ENCODE data around the gene SSH2.

The SSH2 gene

GRCh38 chr17:29846298-29846697 is 83.7 kb downstream of the SSH2 start:
- Histone ChIP-seq H3K79me2 (ENCODE audit: low read length) (no peaks in the 10 kb centered on the region), H3K9ac (ENCODE audit: low read length) (no peak overlapping the region), H3K27me3 (ENCODE audit: low read depth, low read length) (no peaks in the 10 kb centered on the region)

GRCh38 chr17:29844339-29845048 is 85.5 kb downstream of the SSH2 start:
- Histone ChIP-seq H2AFZ (ENCODE audit: low read depth, low read length) (no peak overlapping the region), H3K9me3 (ENCODE audit: insufficient read depth, low read length) (no peaks in the 10 kb centered on the region), H3K4me2 (ENCODE audit: low read length) (no peak overlapping the region), H3K36me3 (replicated peaks; ENCODE audit: low read depth, low read length) (peaks cover 4% of the 10 kb centered on the region), H3K4me1 (ENCODE audit: low read length) (peaks cover 9% of the 10 kb centered on the region), H3K4me3 (ENCODE audit: low read length) (no peak overlapping the region), H3K9ac (ENCODE audit: low read length) (no peak overlapping the region), H3K27me3 (ENCODE audit: low read depth, low read length) (no peaks in the 10 kb centered on the region), H3K27ac (ENCODE audit: low read length) (no peak overlapping the region), H4K20me1 (ENCODE audit: insufficient read depth, low read length) (no peaks in the 10 kb centered on the region), H3K79me2 (ENCODE audit: low read length) (no peaks in the 10 kb centered on the region)
- TF ChIP-seq EZH2phosphoT487 (IDR thresholded peaks at IDR 0.05; ENCODE audit: low read depth) (no peak), CTCF (IDR thresholded peaks at IDR 0.05; ENCODE audit: low read depth, low read length) (no peak)

More at GRCh38 chr17:29846298-29846697, 83.7 kb downstream of the SSH2 start:
- Histone ChIP-seq H2AFZ (ENCODE audit: low read depth, low read length) (no peak overlapping the region), H3K27ac (ENCODE audit: low read length) (no peak overlapping the region), H3K4me1 (ENCODE audit: low read length) (peaks cover 22% of the 10 kb centered on the region), H3K36me3 (replicated peaks; ENCODE audit: low read depth, low read length) (peaks cover 4% of the 10 kb centered on the region), H3K9me3 (ENCODE audit: insufficient read depth, low read length) (no peaks in the 10 kb centered on the region), H3K4me2 (ENCODE audit: low read length) (no peak overlapping the region), H4K20me1 (ENCODE audit: insufficient read depth, low read length) (no peaks in the 10 kb centered on the region), H3K4me3 (ENCODE audit: low read length) (no peak overlapping the region)
- TF ChIP-seq CTCF (IDR thresholded peaks at IDR 0.05; ENCODE audit: low read depth, low read length) (no peak), EZH2phosphoT487 (IDR thresholded peaks at IDR 0.05; ENCODE audit: low read depth) (no peak)

- no peak overlapping the region for H3K4me2 ChIP-seq (ENCODE audit: low read length)
- no peak overlapping the region for H3K9ac ChIP-seq (ENCODE audit: low read length)
- H3K79me2 ChIP-seq (ENCODE audit: low read length) = no peaks in the 10 kb centered on the region
- no peaks in the 10 kb centered on the region for H3K36me3 ChIP-seq (replicated peaks; ENCODE audit: low read depth, low read length)
- no peak overlapping the region for H2AFZ ChIP-seq (ENCODE audit: low read depth, low read length)
- H3K9me3 ChIP-seq (ENCODE audit: insufficient read depth, low read length) = no peaks in the 10 kb centered on the region
- no peak overlapping the region for H3K27ac ChIP-seq (ENCODE audit: low read length)
- H3K4me3 ChIP-seq (ENCODE audit: low read length) = no peak overlapping the region
- no peaks in the 10 kb centered on the region for H4K20me1 ChIP-seq (ENCODE audit: insufficient read depth, low read length)
- peaks cover 15% of the 10 kb centered on the region for H3K4me1 ChIP-seq (ENCODE audit: low read length)
- TF ChIP-seq EZH2phosphoT487 (IDR thresholded peaks at IDR 0.05; ENCODE audit: low read depth) (no peak), CTCF (IDR thresholded peaks at IDR 0.05; ENCODE audit: low read depth, low read length) (no peak)
- no peaks in the 10 kb centered on the region for H3K27me3 ChIP-seq (ENCODE audit: low read depth, low read length)
Measured at GRCh38 chr17:29840884-29841283, 89.1 kb downstream of the SSH2 start.

- Histone ChIP-seq H3K4me3 (ENCODE audit: low read length) (no peak overlapping the region), H3K4me2 (ENCODE audit: low read length) (no peak overlapping the region), H4K20me1 (ENCODE audit: insufficient read depth, low read length) (no peaks in the 10 kb centered on the region), H3K36me3 (replicated peaks; ENCODE audit: low read depth, low read length) (no peaks in the 10 kb centered on the region), H3K9ac (ENCODE audit: low read length) (no peak overlapping the region), H3K27me3 (ENCODE audit: low read depth, low read length) (no peaks in the 10 kb centered on the region), H3K27ac (ENCODE audit: low read length) (no peak overlapping the region), H3K79me2 (ENCODE audit: low read length) (no peaks in the 10 kb centered on the region), H3K9me3 (ENCODE audit: insufficient read depth, low read length) (no peaks in the 10 kb centered on the region), H2AFZ (ENCODE audit: low read depth, low read length) (no peak overlapping the region), H3K4me1 (ENCODE audit: low read length) (peaks cover 23% of the 10 kb centered on the region)
- TF ChIP-seq CTCF (IDR thresholded peaks at IDR 0.05; ENCODE audit: low read depth, low read length) = no peak
- no peak for TF ChIP-seq EZH2phosphoT487 (IDR thresholded peaks at IDR 0.05; ENCODE audit: low read depth)
Measured at GRCh38 chr17:29839656-29840055, 90.4 kb downstream of the SSH2 start.

Measured in OCI-LY3 (cell line).